ENCODE results near the gene STX7.

Gene STX7

GRCh38 chr6:132520953-132521352 lies 8.0 kb upstream of the STX7 start:
- no peak for DNase-seq (ENCODE audit: low read depth)
- no peak for TF ChIP-seq CTCF (IDR thresholded peaks at IDR 0.05; ENCODE audit: insufficient read depth, low read depth, low read length, missing control alignments)
- H3K4me3 ChIP-seq (ENCODE audit: low read length), result no peak overlapping the region

GRCh38 chr6:132515386-132515785 lies 2.5 kb upstream of the STX7 start:
- DNase-seq (ENCODE audit: low read depth), result no peak
- no peak overlapping the region for H3K4me3 ChIP-seq (ENCODE audit: low read length)
- TF ChIP-seq CTCF (IDR thresholded peaks at IDR 0.05; ENCODE audit: insufficient read depth, low read depth, low read length, missing control alignments), result no peak

- H3K4me3 ChIP-seq (ENCODE audit: low read length), result peak overlapping the region; percentile 62
- no peak for DNase-seq (ENCODE audit: low read depth)
- no peak for TF ChIP-seq CTCF (IDR thresholded peaks at IDR 0.05; ENCODE audit: insufficient read depth, low read depth, low read length, missing control alignments)
These were observed 1.1 kb upstream of the STX7 start for GRCh38 chr6:132513831-132514545.

- H3K4me3 ChIP-seq (ENCODE audit: low read length), result peak overlapping the region; percentile 62
- no peak for DNase-seq (ENCODE audit: low read depth)
- TF ChIP-seq CTCF (IDR thresholded peaks at IDR 0.05; ENCODE audit: insufficient read depth, low read depth, low read length, missing control alignments), result no peak
These were observed 626 bp downstream of the STX7 start for GRCh38 chr6:132512342-132512637.

GRCh38 chr6:132511831-132512220 lies 1.1 kb downstream of the STX7 start:
- no peak for DNase-seq (ENCODE audit: low read depth)
- peak overlapping the region; percentile 62 for H3K4me3 ChIP-seq (ENCODE audit: low read length)
- TF ChIP-seq CTCF (IDR thresholded peaks at IDR 0.05; ENCODE audit: insufficient read depth, low read depth, low read length, missing control alignments), result no peak

GRCh38 chr6:132511210-132511830 lies 1.6 kb downstream of the STX7 start:
- peak overlapping the region; percentile 62 for H3K4me3 ChIP-seq (ENCODE audit: low read length)
- DNase-seq (ENCODE audit: low read depth), result peak; percentile 5
- TF ChIP-seq CTCF (IDR thresholded peaks at IDR 0.05; ENCODE audit: insufficient read depth, low read depth, low read length, missing control alignments), result no peak
